Measurements from ENCODE around the gene CLEC4F.

DNA sequence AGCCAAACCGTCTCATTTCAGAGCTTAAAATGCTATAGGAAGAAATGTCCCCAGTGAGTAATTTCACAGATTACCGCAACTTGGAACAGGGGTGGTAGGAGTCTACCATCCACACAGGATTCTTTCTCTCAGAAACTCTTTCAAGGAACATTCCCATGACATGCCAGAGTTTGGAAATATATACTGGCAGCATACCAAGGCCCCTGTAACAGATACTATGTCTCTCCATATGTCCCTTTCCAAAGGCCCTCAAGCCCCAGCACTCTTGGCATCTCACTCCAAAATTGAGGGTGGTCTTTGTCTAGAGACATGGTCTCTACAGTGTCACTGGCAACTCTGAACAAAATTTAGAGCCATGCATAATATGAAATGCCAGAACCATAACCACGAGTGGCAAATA is 40.9 kb downstream of the CLEC4F start:
- TF ChIP-seq CTCF (conservative IDR thresholded peaks at IDR 0.05) (no peak), EZH2 (IDR thresholded peaks at IDR 0.05; ENCODE audit: low read depth) (no peak)

Data from PC-9 (cell line).